Activated CD8-positive, alpha-beta memory T cell treated with anti-CD3 and anti-CD28 coated beads, Interleukin-2, amount 50 U/mL, for 24 hours (primary cell): ENCODE data around the gene FAM171A1.
"Not testable (repeated sequence)": the region's sequence is repeated elsewhere in the genome, so short reads cannot be mapped to it uniquely, and the experiment has no call there.

Experiments used
- DNase-seq: peaks from one replicate; pipeline ENCODE4 v3.0.0-alpha.2; 2020; ENCODE audit errors: extremely low read depth

FAM171A1 gene

DNA sequence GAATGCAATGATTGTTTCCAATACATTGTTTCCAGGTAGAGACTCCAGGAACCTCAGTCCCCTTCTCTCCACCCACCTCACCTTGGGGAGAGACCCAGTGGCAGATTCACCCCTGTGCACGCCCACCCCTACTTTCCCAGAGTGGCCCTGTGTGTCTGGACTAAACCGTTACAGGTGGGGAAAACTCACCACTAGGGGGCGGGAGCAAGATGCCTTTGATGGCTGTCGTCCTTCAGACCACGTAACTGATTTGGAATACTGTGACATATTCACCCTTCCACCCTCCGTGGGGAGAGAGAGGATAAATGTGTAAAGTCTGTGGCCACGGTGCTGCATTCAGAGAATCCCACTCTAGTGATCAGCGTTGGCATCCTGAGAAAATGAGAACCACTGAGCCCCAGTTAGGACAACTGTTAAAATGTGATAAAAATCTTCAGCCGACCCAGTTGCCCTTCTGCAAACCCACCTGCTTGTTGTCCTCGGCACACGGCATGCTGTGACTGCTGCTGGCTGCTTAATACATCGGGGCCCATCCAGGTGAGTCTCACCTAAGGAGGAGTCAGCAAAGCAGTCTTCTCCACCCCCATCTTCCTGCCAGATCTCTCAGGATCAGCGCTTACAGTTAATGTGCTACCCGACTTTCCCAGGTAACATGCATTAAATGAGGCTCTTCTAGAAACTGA is 161.1 kb downstream of the FAM171A1 start:
- peak; percentile 56 for DNase-seq

GRCh38 chr10:15208221-15208620 is 162.9 kb downstream of the FAM171A1 start:
- no peak for DNase-seq

- not testable (repeated sequence) for DNase-seq
These were observed 163.7 kb downstream of the FAM171A1 start for GRCh38 chr10:15207410-15207809.

DNA sequence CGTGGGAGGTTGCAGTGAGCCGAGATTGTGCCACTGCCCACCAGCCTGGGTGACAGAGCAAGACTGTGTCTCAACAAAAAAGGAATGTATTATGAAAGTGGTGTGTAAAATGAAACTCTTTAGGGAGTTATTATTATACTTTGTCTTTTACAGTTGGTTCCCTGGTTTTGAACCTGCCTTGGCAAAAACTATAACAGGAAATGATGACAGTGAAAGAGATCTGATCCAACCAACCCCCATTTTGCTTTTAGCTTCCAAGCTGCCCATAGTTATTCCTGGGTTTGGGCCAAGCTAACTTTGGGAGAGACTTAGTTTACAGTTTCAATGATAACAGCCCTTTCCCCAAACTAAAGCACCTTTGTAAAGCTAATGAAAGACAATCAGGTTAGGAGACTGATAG is 168.4 kb downstream of the FAM171A1 start:
- no peak for DNase-seq

GRCh38 chr10:15202301-15202621 is 168.8 kb downstream of the FAM171A1 start:
- not testable (repeated sequence) for DNase-seq

DNA sequence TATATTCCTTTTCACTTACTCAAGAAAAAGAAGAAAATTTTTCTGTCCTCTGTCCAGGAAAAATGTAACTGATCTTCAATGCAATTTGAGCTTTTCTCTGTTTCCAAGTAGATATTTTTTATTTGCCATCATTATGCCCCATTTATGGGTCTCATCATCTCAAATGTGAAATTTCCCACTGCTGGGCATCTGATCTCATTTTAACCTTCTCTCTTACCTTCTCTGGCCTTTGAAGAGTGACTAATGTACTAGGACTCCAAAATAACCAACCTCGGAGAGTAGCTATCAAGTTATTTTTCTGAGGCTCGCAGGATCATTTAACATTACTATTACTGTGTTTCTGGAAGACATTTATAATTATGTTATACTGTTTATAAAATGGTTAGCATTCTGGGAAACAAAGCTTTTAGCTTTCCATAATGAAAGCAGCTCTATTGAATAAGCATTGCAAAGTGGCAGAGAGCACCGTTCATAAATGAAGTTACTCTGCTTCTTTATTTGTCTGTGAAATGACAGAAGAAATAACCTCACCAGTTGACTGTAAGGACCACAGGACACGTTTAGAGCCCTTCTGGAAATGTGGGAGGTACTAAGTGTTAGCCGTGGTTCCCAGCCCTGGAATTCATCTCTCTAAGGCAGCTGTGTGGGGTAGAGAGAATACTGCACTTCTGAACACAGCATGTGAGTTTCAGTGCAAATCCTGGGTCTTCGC is 169.3 kb downstream of the FAM171A1 start:
- no peak for DNase-seq

- DNase-seq, result no peak
These were observed 170.5 kb downstream of the FAM171A1 start for GRCh38 chr10:15200626-15201025.

- DNase-seq, result no peak
These were observed 173.2 kb downstream of the FAM171A1 start for GRCh38 chr10:15197911-15198310.

GRCh38 chr10:15197276-15197675 is 173.8 kb downstream of the FAM171A1 start:
- DNase-seq, result no peak

DNA sequence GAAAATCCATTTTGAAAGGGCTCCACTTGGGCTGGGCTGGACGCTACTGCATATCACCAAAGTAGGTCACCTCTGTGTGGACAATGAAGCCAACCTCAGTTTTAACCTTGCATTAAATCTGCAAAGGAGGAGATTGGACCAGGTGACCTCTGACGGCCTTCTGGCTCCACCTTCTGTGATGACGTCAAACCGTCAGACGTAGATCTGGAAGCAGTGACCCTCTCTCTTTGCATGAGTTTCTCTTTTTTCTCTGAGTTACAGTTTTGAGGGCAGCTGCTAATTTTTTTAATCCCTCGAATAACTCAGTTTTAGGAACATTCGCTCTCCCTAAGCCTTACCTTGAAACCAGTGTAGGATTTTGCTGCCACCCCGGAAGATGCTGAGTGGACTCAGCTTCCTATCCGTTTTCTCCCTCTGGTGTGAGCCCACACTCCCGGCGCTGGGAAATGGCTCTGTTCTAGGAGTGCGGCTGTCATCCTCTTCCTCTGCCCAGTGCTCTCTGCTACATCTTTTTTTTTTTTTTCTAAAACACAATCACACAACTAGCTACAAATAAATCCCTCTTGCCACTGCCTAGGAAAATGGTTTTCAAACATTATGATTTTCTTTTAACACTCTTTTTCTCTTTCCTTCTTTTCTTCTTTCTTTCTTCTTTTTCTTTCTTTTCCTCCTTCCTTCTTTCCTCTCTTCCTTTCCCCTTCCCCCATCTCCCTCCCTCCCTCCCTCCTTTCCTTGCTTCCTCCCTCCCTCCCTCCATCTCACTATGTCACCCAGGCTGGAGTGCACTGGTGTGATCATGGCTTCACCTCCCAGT is 174.9 kb downstream of the FAM171A1 start:
- no peak for DNase-seq

GRCh38 chr10:15189133-15189885 is 181.8 kb downstream of the FAM171A1 start:
- DNase-seq, result no peak

DNA sequence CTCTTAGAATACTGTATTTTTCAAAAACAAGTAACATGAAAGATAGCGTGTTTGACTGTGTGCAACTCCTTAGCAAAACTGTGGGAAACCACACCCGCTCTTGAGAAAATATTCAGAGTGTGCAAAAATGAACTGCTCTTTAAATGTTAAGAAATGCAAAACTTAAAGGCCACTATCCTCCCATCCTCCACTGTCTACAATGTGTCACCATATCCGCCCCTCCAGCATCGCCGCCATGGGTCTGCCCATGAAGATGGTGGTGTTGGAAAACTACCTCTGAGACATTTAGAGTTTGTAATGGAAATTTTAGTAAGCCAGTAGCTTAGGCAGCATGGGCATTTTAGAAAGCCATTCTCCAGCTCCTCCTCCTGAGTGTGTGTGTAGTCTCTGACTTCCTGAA is 182.5 kb downstream of the FAM171A1 start:
- no peak for DNase-seq

DNA sequence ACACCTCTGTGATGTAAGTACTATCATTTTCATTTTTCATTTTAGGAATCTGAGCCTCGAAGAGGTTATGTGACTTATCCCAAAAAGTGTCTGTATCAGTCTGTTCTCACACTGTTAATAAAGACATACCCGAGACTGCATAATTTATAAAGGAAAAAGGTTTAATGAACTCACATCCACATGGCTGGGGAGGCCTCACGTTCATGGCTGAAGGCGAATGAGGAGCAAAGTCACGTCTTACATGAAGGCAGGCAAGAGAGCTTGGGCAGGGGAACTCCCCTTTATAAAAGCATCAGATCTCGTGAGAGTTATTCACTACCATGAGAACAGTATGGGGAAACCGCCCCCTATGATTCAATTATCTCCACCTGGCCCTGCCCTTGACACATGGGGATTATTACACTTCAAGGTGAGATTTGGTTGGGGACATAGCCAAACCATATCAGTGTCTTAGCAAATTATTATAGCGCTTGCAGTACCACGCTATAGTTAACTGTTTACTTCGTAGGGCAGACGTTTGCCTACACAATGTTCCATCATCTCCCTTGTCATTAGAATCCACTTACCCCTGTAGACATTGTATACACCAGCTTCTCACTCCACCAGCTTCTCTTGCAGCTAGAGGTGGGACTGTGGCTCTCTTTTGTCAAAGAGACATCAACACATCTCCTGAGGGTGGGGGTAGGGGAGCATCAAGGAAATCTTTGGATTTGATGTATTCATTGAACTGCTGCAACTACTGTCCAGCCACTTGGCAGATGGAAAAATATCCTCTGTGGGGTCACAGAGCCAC is 187.2 kb downstream of the FAM171A1 start:
- DNase-seq, result no peak

DNA sequence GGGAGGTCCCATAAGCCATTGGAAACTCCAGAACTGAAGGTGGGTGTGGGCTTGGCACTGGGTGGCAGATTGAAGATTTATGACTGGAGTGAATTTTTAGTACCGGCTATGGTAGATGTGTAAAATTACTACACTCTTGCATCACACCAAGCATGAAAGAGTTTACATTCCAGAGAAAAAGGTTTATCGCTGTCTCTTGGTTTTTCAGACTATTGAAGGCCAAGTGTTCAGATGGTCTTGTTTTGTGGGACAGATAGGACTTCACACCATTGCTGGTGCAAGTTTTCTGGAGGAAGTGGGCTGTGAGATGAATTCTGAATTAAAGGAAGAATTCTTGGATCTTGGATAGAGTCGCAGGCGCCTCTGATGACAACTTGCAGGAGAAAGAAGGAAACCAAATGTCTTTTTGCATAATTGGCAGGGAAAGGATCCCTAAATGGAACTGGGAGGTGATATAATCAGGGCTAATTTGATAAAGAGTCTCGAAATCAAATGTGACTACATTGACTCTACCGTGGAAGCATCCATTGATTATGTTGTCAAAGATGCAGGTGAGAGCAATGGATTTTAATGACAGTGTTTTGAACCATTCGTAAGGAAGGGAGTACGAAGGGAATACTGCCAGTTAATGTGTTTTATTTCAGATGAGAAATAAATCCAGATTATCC is 188.4 kb downstream of the FAM171A1 start:
- DNase-seq, result no peak

GRCh38 chr10:15181576-15182156 is 189.4 kb downstream of the FAM171A1 start:
- DNase-seq, result no peak

DNA sequence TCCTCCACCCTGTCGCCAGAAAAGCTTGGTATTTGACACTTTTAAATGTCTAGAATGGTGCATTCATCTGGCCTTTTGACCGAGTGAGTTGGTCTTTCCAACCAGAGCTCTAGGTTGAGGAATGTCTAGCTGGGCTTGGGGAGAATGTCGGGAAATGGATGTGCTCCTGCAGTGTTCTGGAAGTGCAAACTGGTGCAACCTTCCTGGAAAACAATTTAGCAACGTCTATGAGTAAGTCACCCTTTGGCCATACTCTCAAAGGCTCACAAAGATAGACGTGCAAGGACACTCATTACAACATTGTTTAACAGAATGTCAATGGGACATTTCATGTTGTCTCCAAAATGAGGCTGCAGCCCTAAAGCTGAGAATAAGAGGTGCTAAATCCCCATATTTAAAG is 190.4 kb downstream of the FAM171A1 start:
- no peak for DNase-seq

DNA sequence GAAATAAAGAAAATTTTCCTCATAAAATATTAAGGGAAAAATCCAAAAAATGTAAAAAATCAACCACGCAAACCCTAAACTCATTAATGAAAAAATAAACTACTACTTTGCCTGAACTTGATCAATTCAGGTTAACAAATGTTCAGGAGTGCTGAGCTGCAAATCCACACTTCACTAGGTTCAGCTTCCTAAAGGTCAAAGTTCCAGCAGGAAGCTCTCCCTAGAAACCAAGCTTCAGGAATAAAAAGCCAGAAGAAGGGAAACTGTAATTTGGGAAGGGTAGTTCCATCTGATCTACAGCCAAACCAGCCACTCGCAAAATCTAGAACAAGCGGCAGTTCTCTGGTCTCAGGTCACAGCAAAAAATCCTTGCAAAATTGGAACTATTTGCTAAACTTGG is 194.8 kb downstream of the FAM171A1 start:
- DNase-seq, result no peak

DNA sequence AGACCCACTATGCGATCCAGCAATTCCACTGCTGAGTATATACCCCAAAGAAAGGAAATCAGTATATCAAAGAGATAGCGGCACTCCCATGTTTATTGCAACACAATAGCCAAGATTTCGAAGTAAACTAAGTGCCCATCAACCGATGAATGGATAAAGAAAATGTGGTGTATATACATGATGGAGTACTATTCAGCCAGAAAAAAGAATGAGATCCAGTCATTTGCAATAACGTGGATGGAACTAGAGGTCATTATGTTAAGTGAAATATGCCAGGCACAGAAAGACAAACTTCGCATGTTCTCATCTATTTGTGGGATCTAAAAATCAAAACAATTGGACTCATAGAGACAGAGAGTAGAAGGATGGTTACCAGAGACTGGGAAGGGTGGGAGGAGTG is 195.5 kb downstream of the FAM171A1 start:
- DNase-seq, result no peak

DNA sequence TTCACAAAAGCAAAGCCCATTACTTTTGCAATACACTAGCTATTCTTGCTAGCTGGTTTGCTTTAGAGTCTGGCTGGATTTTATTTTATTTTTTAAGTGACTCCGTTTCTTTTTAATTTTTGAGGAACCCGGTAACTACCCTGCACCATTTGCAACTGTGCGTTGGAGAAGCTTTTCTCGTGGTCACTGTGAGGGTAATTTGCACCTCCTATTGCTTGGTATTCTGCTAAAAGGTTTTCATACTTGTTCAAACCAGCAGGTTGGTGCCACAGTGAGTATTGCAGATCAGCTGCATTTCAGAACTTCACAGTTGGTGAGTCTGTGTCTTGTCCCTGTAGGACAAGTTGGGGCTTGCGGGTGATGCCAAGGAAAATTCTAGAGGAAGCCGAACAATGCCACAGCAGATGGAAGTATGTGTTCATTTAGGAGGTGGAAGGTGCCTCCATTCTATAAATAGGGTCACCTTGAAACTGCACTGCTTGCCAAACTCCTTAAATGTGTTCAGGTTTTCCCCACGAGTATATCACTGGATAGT is 198.7 kb downstream of the FAM171A1 start:
- DNase-seq, result no peak
